Measurements from ENCODE around the gene RAD21L1. TPM values are rescaled to one million over a fixed set of nuclear protein-coding genes. Genes with fewer than 3 reads are reported as not detected.

RAD21L1 gene
- total RNA-seq, 3 donors from 2014 or later: not detected

- TF ChIP-seq CTCF (IDR thresholded peaks at IDR 0.05): no peak
- ATAC-seq (peak; percentile 95), DNase-seq (peak; percentile 79 to 85 (median 81))
- Histone ChIP-seq H3K4me3 (peak within 1 kb of the TSS; percentile 36), H3K36me3 (ENCODE audit: low read depth) (no peaks in the 10 kb centered on the region), H3K9me3 (no peaks in the 10 kb centered on the region), H3K4me1 (ENCODE audit: low read depth) (peaks cover 5% of the 10 kb centered on the region)
- intact Hi-C loops (cut with DNase I, micrococcal nuclease): no loop called here
These were observed 40.5 kb downstream of the RAD21L1 start, which contains the start of gene SNPH for GRCh38 chr20:1266167-1266973. SNPH (plus strand) TSS chr20:1266294; CDS start chr20:1296240, 29,946 bp downstream.

- H3K9me3 ChIP-seq: no peaks in the 10 kb centered on the region
- TF ChIP-seq CTCF (IDR thresholded peaks at IDR 0.05): no peak
- DNase-seq (no peak), ATAC-seq (no peak)
- no peak overlapping the region for H3K4me3 ChIP-seq
- peaks cover 5% of the 10 kb centered on the region for H3K4me1 ChIP-seq (ENCODE audit: low read depth)
- H3K36me3 ChIP-seq (ENCODE audit: low read depth): no peaks in the 10 kb centered on the region
- intact Hi-C loops (cut with DNase I, micrococcal nuclease): no loop called here
These were observed 41.3 kb downstream of the RAD21L1 start for GRCh38 chr20:1267161-1267560.

- intact Hi-C loops (cut with DNase I, micrococcal nuclease): no loop called here
- ATAC-seq: no peak
- peaks cover 5% of the 10 kb centered on the region for H3K4me1 ChIP-seq (ENCODE audit: low read depth)
- no peak for TF ChIP-seq CTCF (IDR thresholded peaks at IDR 0.05)
- H3K9me3 ChIP-seq: no peaks in the 10 kb centered on the region
- DNase-seq: no peak
- H3K36me3 ChIP-seq (ENCODE audit: low read depth): no peaks in the 10 kb centered on the region
- no peak overlapping the region for H3K4me3 ChIP-seq
These were observed 42.0 kb downstream of the RAD21L1 start for GRCh38 chr20:1267809-1268374.

DNA sequence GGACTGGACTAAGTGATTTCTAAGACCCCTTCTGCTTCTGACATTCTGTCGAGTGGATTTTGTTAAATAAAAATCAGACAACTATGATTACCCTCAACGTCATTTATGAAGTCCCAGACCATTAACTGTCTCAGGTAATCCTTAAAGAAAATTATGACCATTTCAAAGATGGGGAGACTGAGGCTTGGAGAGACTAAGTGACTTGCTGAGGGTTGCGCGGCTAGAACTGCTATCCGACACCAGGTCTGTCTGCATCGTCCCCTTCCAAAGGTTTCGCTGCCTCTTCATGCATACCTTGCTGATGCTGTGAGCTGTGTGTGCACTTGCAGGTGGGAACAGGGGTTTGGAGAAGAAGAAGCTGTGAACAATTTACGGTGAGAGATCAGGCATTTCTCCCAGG is 43.4 kb downstream of the RAD21L1 start:
- no peaks in the 10 kb centered on the region for H3K9me3 ChIP-seq
- H3K36me3 ChIP-seq (ENCODE audit: low read depth): no peaks in the 10 kb centered on the region
- intact Hi-C loops (cut with DNase I, micrococcal nuclease): no loop called here
- DNase-seq (no peak), ATAC-seq (no peak)
- H3K4me3 ChIP-seq: no peak overlapping the region
- peaks cover 5% of the 10 kb centered on the region for H3K4me1 ChIP-seq (ENCODE audit: low read depth)
- no peak for TF ChIP-seq CTCF (IDR thresholded peaks at IDR 0.05)

- intact Hi-C loops (cut with DNase I, micrococcal nuclease): no loop called here
- ATAC-seq: no peak
- DNase-seq: no peak
- TF ChIP-seq CTCF (IDR thresholded peaks at IDR 0.05): no peak
- no peak overlapping the region for H3K4me3 ChIP-seq
- no peaks in the 10 kb centered on the region for H3K9me3 ChIP-seq
- H3K36me3 ChIP-seq (ENCODE audit: low read depth): no peaks in the 10 kb centered on the region
- peaks cover 5% of the 10 kb centered on the region for H3K4me1 ChIP-seq (ENCODE audit: low read depth)
These were observed 44.0 kb downstream of the RAD21L1 start for GRCh38 chr20:1269850-1270249.

Data from mucosa of descending colon (tissue), 3 donors.